Activated T-helper 1 cell treated with Interleukin-2 at 50 U/mL for 16 hours (primary cell): Measurements from ENCODE around the gene NBAS.

Experiments used
- DNase-seq: peaks from one replicate; pipeline ENCODE4 v3.0.0-alpha.2; 2020; ENCODE audit warnings: low read depth

NBAS gene

DNA sequence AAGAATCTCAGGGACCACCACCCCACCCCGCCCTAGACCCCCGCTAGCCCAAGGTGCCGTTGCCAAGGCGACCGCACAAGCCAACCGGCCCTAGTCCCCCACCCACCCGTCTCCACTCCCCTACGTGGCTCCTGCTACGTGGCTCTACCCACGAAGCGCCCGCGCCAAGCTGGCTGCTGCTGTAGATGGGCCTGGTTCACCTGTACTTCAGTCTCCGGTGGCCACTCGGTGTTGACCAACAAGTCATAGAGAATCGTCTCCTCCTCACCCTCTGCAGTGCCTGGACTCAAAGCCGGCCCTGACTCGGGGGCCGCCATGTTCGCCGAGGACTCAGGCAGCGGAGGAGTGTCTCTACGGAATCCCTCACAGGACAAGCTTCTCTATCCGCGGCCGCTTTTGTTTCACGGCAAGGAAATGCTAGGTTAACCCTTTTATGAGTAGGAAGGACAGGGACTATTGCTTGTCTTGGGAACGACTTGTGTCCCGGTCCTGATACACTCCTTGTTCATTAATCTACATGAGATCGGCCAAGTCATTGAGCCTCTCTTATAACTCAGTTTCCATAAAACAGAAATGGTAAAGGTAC is at the start of gene NBAS:
NBAS (minus strand) TSS at position 347 of the 586 bp plus-strand sequence; CDS start at position 317, 30 bp downstream.
- DNase-seq, result peak; percentile 58

- DNase-seq, result no peak
These were observed 49.4 kb upstream of the NBAS start for GRCh38 chr2:15610430-15610952.

DNA sequence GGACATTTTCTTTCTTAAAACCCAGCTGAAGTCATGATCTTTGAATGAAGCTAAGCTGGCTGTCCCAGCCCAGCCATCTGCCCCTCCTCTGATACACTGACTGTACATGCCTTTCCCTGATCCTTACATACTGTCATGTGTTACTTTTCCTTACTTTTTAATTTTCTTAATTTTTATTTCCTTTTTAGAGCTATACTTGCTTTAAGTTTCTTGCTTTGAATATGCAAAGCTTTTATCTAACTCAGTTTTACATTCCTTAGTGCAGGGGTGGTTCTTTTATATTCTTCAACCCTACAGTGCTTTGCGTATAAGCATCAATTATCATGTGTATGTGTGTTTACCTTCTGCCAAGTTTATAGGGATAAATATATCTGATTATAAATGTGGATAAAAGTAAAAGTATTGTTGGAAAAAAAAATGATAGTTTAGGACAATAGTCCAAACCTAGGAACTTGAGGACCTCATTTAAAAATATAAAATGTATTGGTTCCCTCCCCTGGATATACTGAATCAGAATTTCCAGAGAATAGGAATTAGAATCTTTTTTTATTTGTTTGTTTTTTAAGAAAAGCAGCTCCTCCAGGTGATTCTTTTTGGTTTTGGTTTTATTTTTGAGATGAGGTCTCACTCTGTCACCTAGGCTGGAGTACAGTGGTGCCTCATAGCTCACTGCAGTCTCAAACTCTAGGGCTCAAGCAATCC is 48.4 kb upstream of the NBAS start:
- no peak for DNase-seq

DNA sequence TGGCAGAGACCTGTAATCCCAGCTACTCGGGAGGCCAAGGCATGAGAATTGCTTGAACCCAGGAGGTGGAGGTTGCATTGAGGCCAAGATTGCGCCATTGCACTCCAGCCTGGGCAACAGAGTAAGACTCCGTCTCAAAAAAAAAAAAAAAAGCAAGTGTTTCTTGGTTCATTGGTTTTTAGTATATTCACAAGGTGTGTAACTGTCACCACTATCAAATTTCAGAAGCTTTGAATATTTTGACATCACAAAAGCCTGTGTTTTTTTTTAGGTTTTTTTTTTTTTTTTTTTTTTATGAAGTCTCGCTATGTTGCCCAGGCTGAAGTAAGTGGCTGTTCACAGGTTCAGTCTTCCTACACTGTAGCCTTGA is 47.2 kb upstream of the NBAS start:
- DNase-seq, result no peak

- DNase-seq, result no peak
These were observed 46.7 kb upstream of the NBAS start for GRCh38 chr2:15607709-15608391.

DNA sequence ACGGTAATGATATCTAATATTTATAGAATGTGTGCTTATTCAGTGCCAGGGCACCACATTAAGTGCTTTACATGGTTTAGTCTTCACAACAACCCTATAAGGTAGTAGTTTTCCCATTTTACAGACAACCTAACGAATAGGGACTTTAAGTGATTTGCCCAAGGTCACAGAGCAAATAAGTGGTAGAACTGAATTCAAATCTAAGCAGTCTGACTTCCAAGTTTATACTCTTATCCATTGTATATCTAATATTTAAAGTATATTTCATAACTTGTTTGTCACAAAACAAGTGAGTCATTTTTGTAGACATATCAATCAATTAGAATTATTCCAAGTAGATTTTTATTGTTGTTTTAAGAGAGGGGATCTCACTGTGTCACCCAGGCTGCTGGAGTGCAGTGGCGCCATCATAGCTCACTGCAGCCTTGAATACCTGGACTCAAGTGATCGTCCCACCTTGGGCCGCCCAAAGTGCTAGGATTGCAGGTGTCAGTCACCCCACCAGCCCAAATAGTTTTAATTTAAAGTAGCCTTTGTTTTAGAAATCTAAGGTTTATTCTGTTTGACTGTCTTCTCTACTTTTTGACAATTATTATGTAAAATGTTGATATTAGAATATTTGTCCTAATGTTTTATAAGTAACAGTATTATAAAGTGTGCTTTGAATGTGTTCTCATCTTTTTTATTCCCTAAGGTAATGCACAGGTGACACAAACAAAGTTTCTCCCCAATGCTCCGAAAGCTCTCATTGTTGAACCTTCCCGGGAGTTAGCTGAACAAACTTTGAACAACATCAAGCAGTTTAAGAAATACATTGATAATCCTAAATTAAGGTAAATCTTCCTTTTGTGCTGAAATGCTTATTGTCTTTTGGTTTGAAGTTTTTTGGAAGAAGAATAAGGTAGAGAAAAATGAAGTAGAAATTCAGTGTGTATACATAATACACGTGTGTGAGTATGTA is 45.6 kb upstream of the NBAS start:
- no peak for DNase-seq

DNA sequence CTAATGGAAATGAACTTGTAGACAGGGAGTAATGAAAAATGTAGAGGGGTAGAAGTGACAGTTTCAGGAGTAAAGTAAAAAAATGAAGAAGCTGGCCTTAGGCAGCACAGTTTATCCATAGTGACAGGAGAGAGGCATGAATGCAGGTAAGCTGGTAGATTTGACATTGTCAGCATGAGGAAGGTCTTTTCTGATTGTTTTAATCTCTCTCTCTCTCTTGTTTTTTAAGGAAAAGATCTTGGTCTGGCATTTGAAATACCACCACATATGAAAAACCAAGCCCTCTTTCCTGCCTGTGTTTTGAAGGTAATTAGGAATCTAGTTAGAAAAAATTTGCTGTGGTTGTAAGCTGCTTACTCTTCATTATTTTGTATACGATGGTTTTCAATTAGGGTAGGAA is 44.6 kb upstream of the NBAS start:
- DNase-seq, result no peak

- DNase-seq, result no peak
These were observed 42.8 kb upstream of the NBAS start for GRCh38 chr2:15603948-15604347.

- DNase-seq, result no peak
These were observed 42.1 kb upstream of the NBAS start for GRCh38 chr2:15603044-15603765.

- no peak for DNase-seq
These were observed 41.3 kb upstream of the NBAS start for GRCh38 chr2:15602393-15602792.

- no peak for DNase-seq
These were observed 40.5 kb upstream of the NBAS start for GRCh38 chr2:15601681-15602080.

DNA sequence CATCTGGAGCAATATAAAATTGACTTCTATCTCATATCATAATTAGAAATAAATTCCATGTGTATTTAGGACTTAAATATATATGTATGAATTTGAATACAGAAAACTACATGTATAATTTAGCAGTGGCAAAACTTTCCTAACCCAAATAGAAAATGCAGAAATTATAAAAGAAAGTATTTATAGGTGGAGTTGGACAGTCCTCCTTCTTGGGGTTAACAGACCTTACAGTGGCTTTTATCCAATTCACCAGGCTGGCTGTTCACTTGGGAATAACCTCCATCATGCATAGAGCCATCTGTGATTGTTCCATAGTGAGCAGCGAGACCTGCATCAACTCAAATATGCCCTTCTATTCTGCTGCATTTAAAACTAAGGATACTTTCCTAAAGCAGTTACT is 38.9 kb upstream of the NBAS start:
- no peak for DNase-seq

DNA sequence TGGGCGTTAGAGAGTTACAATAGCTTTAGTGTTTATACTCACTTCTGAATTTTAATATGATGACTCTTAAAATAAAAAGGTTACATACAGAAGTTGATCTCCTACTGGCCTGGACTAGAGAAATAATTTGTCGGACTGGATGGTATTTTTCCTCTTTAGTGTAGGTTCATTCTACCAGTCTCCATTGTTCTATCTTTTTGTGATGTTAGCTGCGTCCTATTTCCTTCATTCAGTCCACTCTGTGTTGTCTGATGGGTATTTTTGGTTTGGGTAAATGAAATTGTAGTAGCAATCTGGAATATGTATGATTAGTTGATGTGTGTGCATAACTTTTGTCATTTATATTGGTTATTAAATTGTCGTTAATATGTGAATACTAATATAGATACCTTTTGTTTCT is 35.8 kb upstream of the NBAS start:
- DNase-seq, result no peak

- DNase-seq, result no peak
These were observed 35.2 kb upstream of the NBAS start for GRCh38 chr2:15596350-15596749.

- no peak for DNase-seq
These were observed 34.8 kb upstream of the NBAS start for GRCh38 chr2:15595936-15596335.

GRCh38 chr2:15595342-15595905 is 34.3 kb upstream of the NBAS start:
- no peak for DNase-seq

- DNase-seq, result no peak
These were observed 33.4 kb upstream of the NBAS start for GRCh38 chr2:15594291-15595256.

DNA sequence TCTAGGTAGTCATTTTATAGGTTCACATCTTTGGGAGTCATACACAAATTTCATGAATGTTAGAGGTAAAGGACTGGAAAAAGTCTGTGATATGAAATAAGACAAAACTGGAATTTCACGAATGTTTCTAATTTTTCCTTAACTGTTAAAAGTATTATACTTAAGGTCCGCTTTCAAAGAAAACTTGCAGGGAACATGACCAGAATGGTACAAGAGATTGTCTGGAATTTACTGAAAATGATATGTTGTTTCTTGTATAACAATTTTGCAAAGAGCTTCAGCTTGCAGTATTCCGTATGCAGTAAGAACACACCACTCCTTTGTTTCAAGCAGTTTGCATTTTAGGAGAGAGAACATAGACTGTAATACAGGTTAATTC is 32.2 kb upstream of the NBAS start:
- DNase-seq, result no peak

DNA sequence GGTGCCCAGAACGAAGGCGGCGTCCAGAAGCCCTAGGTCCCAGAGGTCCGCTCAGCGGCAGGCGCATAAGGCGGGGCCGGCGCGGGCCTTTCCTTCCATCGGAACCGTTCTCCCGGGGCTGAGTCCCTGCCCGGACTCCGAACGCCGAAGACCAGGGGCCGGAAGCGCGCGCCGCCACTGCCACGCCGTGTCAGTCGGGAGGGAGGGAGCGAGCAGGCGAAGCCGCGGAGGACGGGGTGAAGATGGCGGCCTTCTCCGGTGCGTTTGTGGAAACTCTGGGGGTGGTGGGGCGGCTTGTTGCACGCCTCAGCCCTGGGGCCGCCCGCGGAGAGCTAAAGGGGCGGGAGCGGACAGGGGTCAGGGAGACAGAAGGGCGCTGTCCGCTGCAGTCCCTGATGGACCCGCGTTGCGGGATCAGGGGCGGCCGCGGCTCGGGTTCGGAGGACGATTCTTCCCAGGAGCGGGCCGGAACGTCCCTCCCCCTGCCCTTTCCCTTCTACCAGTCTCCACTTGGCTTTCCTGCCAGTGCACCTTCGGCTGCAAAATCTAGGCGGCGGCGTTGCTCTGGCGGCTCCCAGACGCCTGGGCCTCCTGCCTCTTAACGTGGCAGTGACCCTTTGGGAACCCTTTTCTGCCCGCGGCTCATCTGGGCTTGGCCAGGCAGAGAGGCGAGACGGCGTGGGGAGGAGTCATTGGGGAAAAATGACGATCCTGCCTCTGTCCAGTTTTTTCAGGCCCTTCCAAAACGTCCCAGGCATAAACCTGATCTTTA is 30.7 kb upstream of the NBAS start, which contains the start of gene DDX1:
DDX1 (plus strand) TSS at position 177 of the 772 bp plus-strand sequence; CDS start at position 243, 66 bp downstream.
- DNase-seq, result peak; percentile 78
